AG04450 (cell line): Measurements from ENCODE around the gene ZBTB20. TPM values are rescaled to one million over a fixed set of nuclear protein-coding genes. Genes with fewer than 3 reads are reported as not detected.

Experiments used
- CTCF ChIA-PET: fragments of 300-600, 350-600 bp; formaldehyde crosslinking; extraction: SDS; loops from one replicate; lab custom pipeline; 2022; ENCODE audit warnings: antibody characterized with exemption, inconsistent platforms; lab: Charles Lee
- POLR2A ChIA-PET: fragments of 350-600 bp; formaldehyde crosslinking; extraction: SDS; loops from one replicate; lab custom pipeline; 2021; ENCODE audit warnings: antibody characterized with exemption, inconsistent platforms; lab: Yijun Ruan, JAX
- DNase-seq: peaks from one replicate; pipeline ENCODE4 v3.0.0-alpha.2; 2011; ENCODE audit warnings: low read depth, low spot score
- H3K27ac ChIP-seq: one replicate; pipeline ENCODE4 v1.5.1; 2012; ENCODE audit warnings: low read depth, low read length, control low read depth
- H3K27me3 ChIP-seq: one replicate; pipeline ENCODE4 v1.6.0; 2012; ENCODE audit warnings: low read length; ENCODE audit not compliant: control insufficient read depth, insufficient read depth
- H3K4me3 ChIP-seq: 2 replicates; pipeline ENCODE4 v1.5.1; 2011; ENCODE audit warnings: mild to moderate bottlenecking, low read depth, low read length, control low read depth
- H3K9me3 ChIP-seq: 2 replicates; pipeline ENCODE4 v1.5.1; 2012; ENCODE audit warnings: low read length; ENCODE audit not compliant: control insufficient read depth, insufficient read depth
- polyA plus RNA-seq: library from polyadenylated mRNA; depleted of rRNA; stranded (reverse); fragments of >200 nt; gene quantifications from 2 replicates; pipeline ENCODE4 v1.2.3, GENCODE V29; 2011
- TF ChIP-seq, protein P1 (sequence below): IDR thresholded peaks from 2 replicates; pipeline ENCODE4 v1.5.1; 2011; ENCODE audit warnings: low read depth, low read length, control low read depth, inconsistent platforms

The ZBTB20 gene
- polyA plus RNA-seq, 1 experiment, result 3.0 TPM

DNA sequence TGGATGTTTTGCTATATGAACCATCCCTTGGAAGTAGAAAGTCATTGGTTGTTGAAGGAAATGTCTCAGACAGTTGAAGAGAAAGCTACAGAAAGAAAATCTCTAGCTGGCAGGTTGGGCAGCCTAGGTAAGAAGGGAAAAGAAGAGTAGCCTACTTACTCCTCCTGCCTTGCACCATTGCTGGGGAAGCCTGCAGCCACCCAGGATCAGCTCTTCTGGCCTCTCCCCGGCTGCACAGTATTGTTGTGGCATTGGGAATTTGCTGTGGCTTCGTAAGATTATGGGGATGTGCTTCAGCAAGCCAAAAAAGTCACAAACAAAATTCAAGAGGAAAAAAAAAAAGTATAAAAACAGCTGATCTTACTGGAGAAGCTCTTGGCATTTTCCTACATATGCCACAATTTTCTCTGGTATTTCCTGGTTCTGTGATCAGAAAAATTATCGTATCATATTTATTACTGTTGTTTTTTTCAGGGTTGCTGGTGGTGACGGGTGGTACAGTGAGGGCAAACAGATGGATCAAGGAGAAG, 699.1 kb downstream of the ZBTB20 start:
- no peaks in the 10 kb centered on the region for H3K27me3 ChIP-seq
- H3K4me3 ChIP-seq, result no peak overlapping the region
- H3K9me3 ChIP-seq, result no peaks in the 10 kb centered on the region
- no peak for DNase-seq
- CTCF ChIA-PET, result interaction anchor here (1.8 kb wide), 1 partner anchor 16 kb away, joined by 4 read pairs; no protein-coding TSS in a partner anchor
- POLR2A ChIA-PET, result no interaction called here
- H3K27ac ChIP-seq, result no peak overlapping the region
- TF ChIP-seq, protein P1, sequence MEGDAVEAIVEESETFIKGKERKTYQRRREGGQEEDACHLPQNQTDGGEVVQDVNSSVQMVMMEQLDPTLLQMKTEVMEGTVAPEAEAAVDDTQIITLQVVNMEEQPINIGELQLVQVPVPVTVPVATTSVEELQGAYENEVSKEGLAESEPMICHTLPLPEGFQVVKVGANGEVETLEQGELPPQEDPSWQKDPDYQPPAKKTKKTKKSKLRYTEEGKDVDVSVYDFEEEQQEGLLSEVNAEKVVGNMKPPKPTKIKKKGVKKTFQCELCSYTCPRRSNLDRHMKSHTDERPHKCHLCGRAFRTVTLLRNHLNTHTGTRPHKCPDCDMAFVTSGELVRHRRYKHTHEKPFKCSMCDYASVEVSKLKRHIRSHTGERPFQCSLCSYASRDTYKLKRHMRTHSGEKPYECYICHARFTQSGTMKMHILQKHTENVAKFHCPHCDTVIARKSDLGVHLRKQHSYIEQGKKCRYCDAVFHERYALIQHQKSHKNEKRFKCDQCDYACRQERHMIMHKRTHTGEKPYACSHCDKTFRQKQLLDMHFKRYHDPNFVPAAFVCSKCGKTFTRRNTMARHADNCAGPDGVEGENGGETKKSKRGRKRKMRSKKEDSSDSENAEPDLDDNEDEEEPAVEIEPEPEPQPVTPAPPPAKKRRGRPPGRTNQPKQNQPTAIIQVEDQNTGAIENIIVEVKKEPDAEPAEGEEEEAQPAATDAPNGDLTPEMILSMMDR, result no peak

DNA sequence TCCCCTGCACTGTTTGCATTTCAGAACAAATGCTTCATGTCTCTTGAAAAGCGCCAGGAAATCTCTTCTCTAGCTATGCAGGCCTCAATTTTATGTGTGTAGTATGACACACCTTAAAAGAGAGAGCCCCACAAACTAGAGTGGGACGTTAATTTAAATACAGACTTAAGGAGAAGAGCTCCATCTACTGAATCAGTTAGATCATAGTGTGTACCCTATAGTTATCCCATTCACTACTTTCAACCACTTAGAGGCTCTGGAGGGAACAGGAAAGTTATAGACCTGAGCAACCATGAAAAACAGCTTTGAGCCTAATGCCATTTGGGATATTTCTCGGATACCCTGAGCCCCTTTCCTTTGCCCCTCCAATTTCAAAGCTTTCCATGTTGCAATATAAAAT, 699.5 kb downstream of the ZBTB20 start:
- Histone ChIP-seq H3K27me3 (no peaks in the 10 kb centered on the region), H3K27ac (no peak overlapping the region), H3K9me3 (no peaks in the 10 kb centered on the region), H3K4me3 (no peak overlapping the region)
- ChIA-PET CTCF (interaction anchor here (0.7 kb wide), 1 partner anchor 9 kb away, joined by 4 read pairs; no protein-coding TSS in a partner anchor), POLR2A (interaction anchor here (0.5 kb wide), 1 partner anchor 67 kb away, joined by 4 read pairs; no protein-coding TSS in a partner anchor)
- TF ChIP-seq, protein P1, result no peak
- no peak for DNase-seq

DNA sequence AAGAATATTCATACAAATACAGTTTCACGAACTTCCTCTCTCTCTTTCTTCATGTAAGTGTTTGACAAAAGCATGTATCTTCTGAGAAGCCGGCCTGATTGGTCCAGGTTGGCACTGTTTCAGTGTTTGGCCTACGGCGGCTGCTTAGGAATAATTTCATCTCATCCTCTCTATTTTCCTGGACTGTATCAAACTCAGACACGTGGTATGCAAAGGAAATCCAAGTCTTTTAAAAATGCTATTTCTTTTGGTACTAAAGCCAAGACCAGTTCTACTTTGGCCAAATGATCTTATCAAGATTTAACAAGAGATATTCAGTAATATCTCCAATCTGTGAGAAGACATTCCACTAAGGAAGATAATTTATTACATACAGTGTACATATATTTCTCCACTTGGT, 700.5 kb downstream of the ZBTB20 start:
- DNase-seq, result no peak
- ChIA-PET CTCF (no interaction called here), POLR2A (no interaction called here)
- H3K9me3 ChIP-seq, result no peaks in the 10 kb centered on the region
- TF ChIP-seq, protein P1, result no peak
- H3K27me3 ChIP-seq, result no peaks in the 10 kb centered on the region
- no peak overlapping the region for H3K4me3 ChIP-seq
- no peak overlapping the region for H3K27ac ChIP-seq

DNA sequence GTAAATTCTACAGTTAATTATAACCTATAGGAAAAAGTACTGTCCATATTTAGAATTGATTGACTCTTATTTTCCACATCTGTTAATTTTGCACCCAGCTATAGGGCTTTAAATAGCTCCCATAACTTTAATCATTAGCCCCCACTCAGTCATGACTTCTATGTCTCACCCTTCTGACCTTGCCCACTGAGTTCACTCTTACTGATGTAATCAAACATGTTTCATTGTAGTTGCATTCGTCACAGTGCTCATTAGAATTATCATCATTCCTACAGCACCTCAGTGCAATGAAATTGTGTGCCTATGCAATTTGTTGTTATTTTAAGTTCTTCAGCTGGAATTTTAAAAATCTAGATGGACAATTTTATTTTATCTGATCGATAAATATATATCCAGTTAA, 701.9 kb downstream of the ZBTB20 start:
- H3K9me3 ChIP-seq, result no peaks in the 10 kb centered on the region
- no peak for DNase-seq
- ChIA-PET CTCF (interaction anchor here (0.5 to 1.5 kb wide), 2 partner anchors 27 to 107 kb away, joined by 4 to 7 read pairs; no protein-coding TSS in a partner anchor), POLR2A (no interaction called here)
- no peaks in the 10 kb centered on the region for H3K27me3 ChIP-seq
- no peak overlapping the region for H3K4me3 ChIP-seq
- H3K27ac ChIP-seq, result no peak overlapping the region
- TF ChIP-seq, protein P1, result no peak

DNA sequence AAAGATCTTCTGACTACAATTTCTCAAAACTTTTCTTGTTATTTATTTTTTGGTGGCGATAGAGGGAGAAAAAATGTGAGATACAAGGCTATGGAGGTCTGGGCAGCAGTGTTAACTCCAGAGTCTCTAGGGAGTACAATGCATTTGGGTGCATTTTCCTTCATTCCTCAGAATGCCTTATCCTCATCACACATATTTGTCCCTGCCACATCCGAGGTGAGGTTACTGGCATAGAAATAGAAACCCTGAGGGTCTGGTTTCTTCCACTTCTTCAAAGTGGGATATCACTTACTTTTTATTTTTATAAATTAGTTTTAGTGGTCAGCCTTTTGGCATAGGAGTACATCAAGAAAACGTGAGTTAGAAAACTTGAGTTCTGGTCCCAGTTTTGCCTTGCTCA, 702.9 kb downstream of the ZBTB20 start:
- CTCF ChIA-PET, result interaction anchor here (1.5 kb wide), 1 partner anchor 26 kb away, joined by 7 read pairs; no protein-coding TSS in a partner anchor

More for the DNA sequence above, 702.9 kb downstream of the ZBTB20 start:
- no peak for DNase-seq
- H3K27me3 ChIP-seq, result no peaks in the 10 kb centered on the region
- POLR2A ChIA-PET, result no interaction called here
- TF ChIP-seq, protein P1, result no peak
- H3K4me3 ChIP-seq, result no peak overlapping the region
- H3K27ac ChIP-seq, result no peak overlapping the region
- H3K9me3 ChIP-seq, result no peaks in the 10 kb centered on the region
